Vagina (tissue), 2 donors: ENCODE measurements around the gene SCN10A. TPM values are rescaled to one million over a fixed set of nuclear protein-coding genes. Genes with fewer than 3 reads are reported as not detected.

Source experiments
- DNase-seq, 2 donors: peaks; one replicate each; pipeline ENCODE4 v3.0.0-alpha.2; 2017; ENCODE audit errors: extremely low spot score in 2 of 2
- H3K27ac ChIP-seq: fragments of 200-600 bp; sonication (generic); one replicate; pipeline ENCODE4 v1.5.1; 2019
- H3K27me3 ChIP-seq: fragments of 200-600 bp; sonication (generic); one replicate; pipeline ENCODE4 v1.5.1; 2019
- H3K36me3 ChIP-seq, 2 donors: fragments of 200-600 bp; sonication (generic); one replicate each; pipeline ENCODE4 v1.5.1; 2017 to 2019
- H3K4me1 ChIP-seq: fragments of 200-600 bp; sonication (generic); one replicate; pipeline ENCODE4 v1.5.1; 2019
- H3K4me3 ChIP-seq, 2 donors: fragments of 200-600 bp; sonication (generic); 1 replicate in 1 of 2; 2 replicates in 1 of 2; pipeline ENCODE4 v1.5.1; 2016 to 2019
- H3K9me3 ChIP-seq: fragments of 200-600 bp; sonication (generic); one replicate; pipeline ENCODE4 v1.5.1; 2019
- CTCF ChIP-seq, 3 experiments: fragments of 450-650 bp in 2 of 3; fragments of 200-600 bp in 1 of 3; sonication (generic) in 1 of 3; IDR thresholded peaks; one replicate each; pipeline ENCODE4 v1.5.1; 2017 to 2019; ENCODE audit warnings: antibody characterized with exemption in 3 of 3, mild to moderate bottlenecking in 2 of 3, moderate library complexity in 2 of 3
- POLR2A ChIP-seq, 2 donors: fragments of 450-650 bp; IDR thresholded peaks; one replicate each; pipeline ENCODE4 v1.6.1; 2017; ENCODE audit warnings: antibody characterized with exemption in 2 of 2, mild to moderate bottlenecking in 2 of 2, moderate library complexity in 2 of 2
- POLR2AphosphoS5 ChIP-seq, 2 donors: sonication (generic); formaldehyde crosslinking; IDR thresholded peaks; one replicate each; pipeline ENCODE4 v1.9.0; 2017; ENCODE audit warnings: antibody characterized with exemption in 2 of 2, mild to moderate bottlenecking in 2 of 2, low read depth in 1 of 2; ENCODE audit not compliant: insufficient read depth in 1 of 2
- intact Hi-C: fragments of 100-400 bp; cut with DNase I; formaldehyde crosslinking; loops from one replicate; pipeline ENCODE4 v1.15.1; 2023
- total RNA-seq: library from RNA; depleted of rRNA; stranded (reverse); fragments of >200 nt; gene quantifications from one replicate; pipeline ENCODE4 v1.2.3, GENCODE V29; 2016

SCN10A gene
- total RNA-seq, 1 donor from 2014 or later = not detected

- no peak overlapping the region for H3K27ac ChIP-seq
- DNase-seq = no peak
- intact Hi-C loops = no loop called here
Observed at GRCh38 chr3:38829404-38829803, 13.4 kb upstream of the SCN10A start.

GRCh38 chr3:38828681-38829080 lies 12.7 kb upstream of the SCN10A start:
- H3K4me1 ChIP-seq = no peaks in the 10 kb centered on the region
- TF ChIP-seq CTCF (IDR thresholded peaks at IDR 0.05) (no peak), POLR2A (IDR thresholded peaks at IDR 0.05) (no peak), POLR2AphosphoS5 (IDR thresholded peaks at IDR 0.05; ENCODE audit: insufficient read depth in 1 of 2, low read depth in 1 of 2) (no peak)
- H3K36me3 ChIP-seq = no peaks in the 10 kb centered on the region
- no peak overlapping the region for H3K4me3 ChIP-seq
- intact Hi-C loops = no loop called here
- DNase-seq = no peak
- H3K9me3 ChIP-seq = no peaks in the 10 kb centered on the region
- no peaks in the 10 kb centered on the region for H3K27me3 ChIP-seq
- H3K27ac ChIP-seq = no peak overlapping the region

More at GRCh38 chr3:38829404-38829803, 13.4 kb upstream of the SCN10A start:
- no peak overlapping the region for H3K4me3 ChIP-seq
- no peak for TF ChIP-seq POLR2AphosphoS5 (IDR thresholded peaks at IDR 0.05; ENCODE audit: insufficient read depth in 1 of 2, low read depth in 1 of 2)
- TF ChIP-seq CTCF (IDR thresholded peaks at IDR 0.05) = no peak
- TF ChIP-seq POLR2A (IDR thresholded peaks at IDR 0.05) = no peak
- no peaks in the 10 kb centered on the region for H3K9me3 ChIP-seq
- H3K27me3 ChIP-seq = no peaks in the 10 kb centered on the region
- peaks cover 5% of the 10 kb centered on the region for H3K4me1 ChIP-seq
- H3K36me3 ChIP-seq = no peaks in the 10 kb centered on the region

- H3K36me3 ChIP-seq = no peaks in the 10 kb centered on the region
- no peak for TF ChIP-seq POLR2AphosphoS5 (IDR thresholded peaks at IDR 0.05; ENCODE audit: insufficient read depth in 1 of 2, low read depth in 1 of 2)
- no peak for TF ChIP-seq POLR2A (IDR thresholded peaks at IDR 0.05)
- no peak for TF ChIP-seq CTCF (IDR thresholded peaks at IDR 0.05)
- no peak overlapping the region for H3K27ac ChIP-seq
- H3K4me1 ChIP-seq = no peaks in the 10 kb centered on the region
- DNase-seq = no peak
- no peaks in the 10 kb centered on the region for H3K27me3 ChIP-seq
- H3K4me3 ChIP-seq = no peak overlapping the region
- intact Hi-C loops = no loop called here
- no peaks in the 10 kb centered on the region for H3K9me3 ChIP-seq
Observed at GRCh38 chr3:38827791-38828190, 11.8 kb upstream of the SCN10A start.

- intact Hi-C loops = no loop called here
- Histone ChIP-seq H3K9me3 (no peaks in the 10 kb centered on the region), H3K4me1 (no peaks in the 10 kb centered on the region), H3K36me3 (no peaks in the 10 kb centered on the region), H3K4me3 (no peak overlapping the region), H3K27me3 (no peaks in the 10 kb centered on the region), H3K27ac (no peak overlapping the region)
- DNase-seq = no peak
- TF ChIP-seq CTCF (IDR thresholded peaks at IDR 0.05) (no peak), POLR2AphosphoS5 (IDR thresholded peaks at IDR 0.05; ENCODE audit: insufficient read depth in 1 of 2, low read depth in 1 of 2) (no peak), POLR2A (IDR thresholded peaks at IDR 0.05) (no peak)
Observed at GRCh38 chr3:38826001-38826400, 10.0 kb upstream of the SCN10A start.

GRCh38 chr3:38824349-38824748 lies 8.3 kb upstream of the SCN10A start:
- no peak overlapping the region for H3K4me3 ChIP-seq
- DNase-seq = no peak
- no peaks in the 10 kb centered on the region for H3K9me3 ChIP-seq
- H3K27ac ChIP-seq = no peak overlapping the region
- no peaks in the 10 kb centered on the region for H3K4me1 ChIP-seq
- no peaks in the 10 kb centered on the region for H3K36me3 ChIP-seq
- intact Hi-C loops = no loop called here
- TF ChIP-seq POLR2A (IDR thresholded peaks at IDR 0.05) (no peak), CTCF (IDR thresholded peaks at IDR 0.05) (no peak), POLR2AphosphoS5 (IDR thresholded peaks at IDR 0.05; ENCODE audit: insufficient read depth in 1 of 2, low read depth in 1 of 2) (no peak)
- H3K27me3 ChIP-seq = no peaks in the 10 kb centered on the region
